Uterus (tissue), 4 donors: ENCODE data around the gene GRID2. TPM values are rescaled to one million over a fixed set of nuclear protein-coding genes. Genes with fewer than 3 reads are reported as not detected.

Experiments
- DNase-seq, 2 donors: peaks; one replicate each; pipeline ENCODE4 v3.0.0-alpha.2; 2019 to 2020
- H3K27ac ChIP-seq, 2 donors: fragments of 200-600 bp; sonication (generic); 1 replicate in 1 of 2; 2 replicates in 1 of 2; pipeline ENCODE4 v1.5.1; 2016 to 2018
- H3K27me3 ChIP-seq, 2 donors: fragments of 200-600 bp; sonication (generic); one replicate each; pipeline ENCODE4 v1.5.1; 2018 to 2019; ENCODE audit warnings: control low read depth in 1 of 2
- H3K36me3 ChIP-seq, 2 donors: fragments of 200-600 bp; sonication (generic); one replicate each; pipeline ENCODE4 v1.5.1; 2019; ENCODE audit warnings: control low read depth in 1 of 2
- H3K4me1 ChIP-seq, 2 donors: fragments of 200-600 bp; sonication (generic); one replicate each; pipeline ENCODE4 v1.5.1; 2018 to 2019; ENCODE audit warnings: control low read depth in 1 of 2
- H3K4me3 ChIP-seq, 2 donors: fragments of 200-600 bp; sonication (generic); 1 replicate in 1 of 2; 2 replicates in 1 of 2; pipeline ENCODE4 v1.5.1; 2018 to 2019; ENCODE audit warnings: mild to moderate bottlenecking in 1 of 2
- H3K9me3 ChIP-seq, 2 donors: fragments of 200-600 bp; sonication (generic); one replicate each; pipeline ENCODE4 v1.5.1; 2019; ENCODE audit warnings: control low read depth in 1 of 2
- CTCF ChIP-seq, 4 experiments: fragments of 200-600 bp in 2 of 4; fragments of 450-650 bp in 2 of 4; sonication (generic) in 2 of 4; IDR thresholded peaks; one replicate each; pipeline ENCODE4 v1.5.1; 2016 to 2019; ENCODE audit warnings: antibody characterized with exemption in 4 of 4, mild to moderate bottlenecking in 2 of 4, moderate library complexity in 1 of 4
- POLR2A ChIP-seq, 2 donors: fragments of 450-650 bp; IDR thresholded peaks; one replicate each; pipeline ENCODE4 v1.6.1; 2016; ENCODE audit warnings: antibody characterized with exemption in 2 of 2, mild to moderate bottlenecking in 1 of 2, moderate library complexity in 1 of 2
- intact Hi-C: fragments of 100-400 bp; cut with DNase I; formaldehyde crosslinking; loops from one replicate; pipeline ENCODE4 v1.15.1; 2023; ENCODE audit warnings: low total_unique reads
- total RNA-seq, 4 donors: library from RNA; depleted of rRNA in 3 of 4; stranded (reverse); fragments of >200 nt in 3 of 4; gene quantifications; one replicate each; pipeline versions ENCODE4 v1.1.0 to v1.2.4, GENCODE V29; 2014 to 2023
- donor health status: DM: yes; HTN: yes; CAD: no.

The GRID2 gene
- total RNA-seq, 4 donors from 2014 or later = 0.27 to 33.3 (median 0.59) TPM; not detected in 1

GRCh38 chr4:93216646-93217045, 912.9 kb downstream of the GRID2 start:
- intact Hi-C loops = no loop called here

GRCh38 chr4:93217431-93217830, 913.7 kb downstream of the GRID2 start:
- TF ChIP-seq POLR2A (IDR thresholded peaks at IDR 0.05) (no peak), CTCF (IDR thresholded peaks at IDR 0.05) (no peak)
- no peak overlapping the region for H3K27ac ChIP-seq
- intact Hi-C loops = no loop called here
- no peak overlapping the region for H3K4me3 ChIP-seq
- no peaks in the 10 kb centered on the region for H3K4me1 ChIP-seq
- no peaks in the 10 kb centered on the region for H3K27me3 ChIP-seq
- no peaks in the 10 kb centered on the region for H3K9me3 ChIP-seq
- no peaks in the 10 kb centered on the region for H3K36me3 ChIP-seq
- no peak for DNase-seq

More at GRCh38 chr4:93216646-93217045, 912.9 kb downstream of the GRID2 start:
- TF ChIP-seq CTCF (IDR thresholded peaks at IDR 0.05) (no peak), POLR2A (IDR thresholded peaks at IDR 0.05) (no peak)
- H3K4me1 ChIP-seq = no peaks in the 10 kb centered on the region
- no peaks in the 10 kb centered on the region for H3K36me3 ChIP-seq
- no peak overlapping the region for H3K4me3 ChIP-seq
- no peak overlapping the region for H3K27ac ChIP-seq
- no peak for DNase-seq
- H3K27me3 ChIP-seq = no peaks in the 10 kb centered on the region
- no peaks in the 10 kb centered on the region for H3K9me3 ChIP-seq

- Histone ChIP-seq H3K36me3 (no peaks in the 10 kb centered on the region), H3K27ac (no peak overlapping the region), H3K4me3 (no peak overlapping the region), H3K4me1 (no peaks in the 10 kb centered on the region), H3K9me3 (no peaks in the 10 kb centered on the region), H3K27me3 (no peaks in the 10 kb centered on the region)
- no peak for TF ChIP-seq POLR2A (IDR thresholded peaks at IDR 0.05)
- no peak for TF ChIP-seq CTCF (IDR thresholded peaks at IDR 0.05)
- intact Hi-C loops = no loop called here
- DNase-seq = no peak
Measured at GRCh38 chr4:93221771-93222170, 918.0 kb downstream of the GRID2 start.

GRCh38 chr4:93228021-93228420, 924.3 kb downstream of the GRID2 start:
- no peak for DNase-seq
- Histone ChIP-seq H3K4me3 (no peak overlapping the region), H3K27ac (no peak overlapping the region), H3K27me3 (no peaks in the 10 kb centered on the region), H3K9me3 (no peaks in the 10 kb centered on the region), H3K4me1 (no peaks in the 10 kb centered on the region), H3K36me3 (no peaks in the 10 kb centered on the region)
- TF ChIP-seq CTCF (IDR thresholded peaks at IDR 0.05) (no peak), POLR2A (IDR thresholded peaks at IDR 0.05) (no peak)
- intact Hi-C loops = no loop called here

GRCh38 chr4:93232883-93233282, 929.1 kb downstream of the GRID2 start:
- no peak for DNase-seq
- Histone ChIP-seq H3K27me3 (no peaks in the 10 kb centered on the region), H3K36me3 (no peaks in the 10 kb centered on the region), H3K4me3 (no peak overlapping the region), H3K9me3 (no peaks in the 10 kb centered on the region), H3K27ac (no peak overlapping the region), H3K4me1 (no peaks in the 10 kb centered on the region)
- intact Hi-C loops = no loop called here
- TF ChIP-seq CTCF (IDR thresholded peaks at IDR 0.05) (no peak), POLR2A (IDR thresholded peaks at IDR 0.05) (no peak)
